ENCODE results near the gene GFOD1.

GRCh38 chr6:13462458-13463327 lies 24.7 kb downstream of the GFOD1 start:
- no peak for TF ChIP-seq POLR2A (IDR thresholded peaks at IDR 0.05)
- TF ChIP-seq, protein P1, sequence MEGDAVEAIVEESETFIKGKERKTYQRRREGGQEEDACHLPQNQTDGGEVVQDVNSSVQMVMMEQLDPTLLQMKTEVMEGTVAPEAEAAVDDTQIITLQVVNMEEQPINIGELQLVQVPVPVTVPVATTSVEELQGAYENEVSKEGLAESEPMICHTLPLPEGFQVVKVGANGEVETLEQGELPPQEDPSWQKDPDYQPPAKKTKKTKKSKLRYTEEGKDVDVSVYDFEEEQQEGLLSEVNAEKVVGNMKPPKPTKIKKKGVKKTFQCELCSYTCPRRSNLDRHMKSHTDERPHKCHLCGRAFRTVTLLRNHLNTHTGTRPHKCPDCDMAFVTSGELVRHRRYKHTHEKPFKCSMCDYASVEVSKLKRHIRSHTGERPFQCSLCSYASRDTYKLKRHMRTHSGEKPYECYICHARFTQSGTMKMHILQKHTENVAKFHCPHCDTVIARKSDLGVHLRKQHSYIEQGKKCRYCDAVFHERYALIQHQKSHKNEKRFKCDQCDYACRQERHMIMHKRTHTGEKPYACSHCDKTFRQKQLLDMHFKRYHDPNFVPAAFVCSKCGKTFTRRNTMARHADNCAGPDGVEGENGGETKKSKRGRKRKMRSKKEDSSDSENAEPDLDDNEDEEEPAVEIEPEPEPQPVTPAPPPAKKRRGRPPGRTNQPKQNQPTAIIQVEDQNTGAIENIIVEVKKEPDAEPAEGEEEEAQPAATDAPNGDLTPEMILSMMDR (IDR thresholded peaks at IDR 0.05) = no peak
- no peak for TF ChIP-seq EP300 (IDR thresholded peaks at IDR 0.05)

Measured in sigmoid colon (tissue), 4 donors.